Measurements from ENCODE around the gene BICD1. TPM values are rescaled to one million over a fixed set of nuclear protein-coding genes. Genes with fewer than 3 reads are reported as not detected.

BICD1 gene
- total and polyA plus RNA-seq, 9 donors = 19.4 to 75.5 (median 60.2) TPM

DNA sequence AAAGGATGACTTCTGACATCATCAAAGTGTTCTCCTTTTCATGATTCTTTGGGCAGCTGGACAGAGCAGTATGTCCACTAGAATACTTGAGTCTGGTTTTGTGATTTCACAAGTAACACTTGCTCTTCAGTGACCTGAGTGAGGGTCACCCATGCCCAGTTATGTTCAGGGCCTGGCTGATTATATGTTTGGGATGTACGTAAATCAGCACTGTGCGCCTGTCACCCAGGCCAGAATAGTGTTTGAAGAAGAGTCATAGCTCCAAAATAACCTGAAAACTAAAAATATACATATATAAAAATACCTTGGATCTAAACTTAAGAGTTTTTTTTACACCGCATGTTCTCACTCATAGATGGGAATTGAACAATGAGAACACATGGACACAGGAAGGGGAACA, 3.8 kb downstream of the BICD1 start:
- WGBS, 3 donors = 63 to 80% (median 74%) methylated on average over 3 of the region's 3 CpGs
- Histone ChIP-seq H3K27ac (peak overlapping the region in 1 of 2 donors; percentile 13), H3K27me3 (no peaks in the 10 kb centered on the region), H3K36me3 (no peaks in the 10 kb centered on the region), H3K4me1 (ENCODE audit: insufficient read depth) (peaks cover 8% of the 10 kb centered on the region), H3K9me3 (no peaks in the 10 kb centered on the region), H3K4me3 (no peak overlapping the region)
- intact Hi-C loops (cut with DNase I) = no loop called here
- TF ChIP-seq POLR2A (IDR thresholded peaks at IDR 0.05) (no peak), EP300 (IDR thresholded peaks at IDR 0.05) (no peak)
- TF ChIP-seq, protein P1, sequence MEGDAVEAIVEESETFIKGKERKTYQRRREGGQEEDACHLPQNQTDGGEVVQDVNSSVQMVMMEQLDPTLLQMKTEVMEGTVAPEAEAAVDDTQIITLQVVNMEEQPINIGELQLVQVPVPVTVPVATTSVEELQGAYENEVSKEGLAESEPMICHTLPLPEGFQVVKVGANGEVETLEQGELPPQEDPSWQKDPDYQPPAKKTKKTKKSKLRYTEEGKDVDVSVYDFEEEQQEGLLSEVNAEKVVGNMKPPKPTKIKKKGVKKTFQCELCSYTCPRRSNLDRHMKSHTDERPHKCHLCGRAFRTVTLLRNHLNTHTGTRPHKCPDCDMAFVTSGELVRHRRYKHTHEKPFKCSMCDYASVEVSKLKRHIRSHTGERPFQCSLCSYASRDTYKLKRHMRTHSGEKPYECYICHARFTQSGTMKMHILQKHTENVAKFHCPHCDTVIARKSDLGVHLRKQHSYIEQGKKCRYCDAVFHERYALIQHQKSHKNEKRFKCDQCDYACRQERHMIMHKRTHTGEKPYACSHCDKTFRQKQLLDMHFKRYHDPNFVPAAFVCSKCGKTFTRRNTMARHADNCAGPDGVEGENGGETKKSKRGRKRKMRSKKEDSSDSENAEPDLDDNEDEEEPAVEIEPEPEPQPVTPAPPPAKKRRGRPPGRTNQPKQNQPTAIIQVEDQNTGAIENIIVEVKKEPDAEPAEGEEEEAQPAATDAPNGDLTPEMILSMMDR (IDR thresholded peaks at IDR 0.05) = no peak
- no peak for DNase-seq

DNA sequence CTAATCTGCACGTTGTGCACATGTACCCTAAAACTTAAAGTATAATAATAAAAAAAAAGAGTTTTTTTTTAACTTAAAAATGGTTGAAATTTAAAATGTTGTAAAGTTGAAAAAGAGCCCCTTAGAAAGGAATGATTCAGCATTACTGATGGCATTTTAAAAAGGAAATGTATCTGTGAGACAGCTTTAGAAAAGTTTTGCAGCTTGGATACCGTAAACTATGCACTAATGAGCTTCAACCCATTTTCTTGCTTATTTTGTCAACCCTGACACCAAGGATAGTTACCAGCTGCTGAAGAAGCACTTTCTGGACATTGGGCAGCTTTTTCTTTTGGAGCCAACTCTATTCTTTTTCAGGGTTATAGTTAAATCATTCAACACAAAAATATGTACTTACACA, 4.3 kb downstream of the BICD1 start:
- peak overlapping the region in 1 of 2 donors; percentile 49 for H3K27ac ChIP-seq
- no peak for TF ChIP-seq EP300 (IDR thresholded peaks at IDR 0.05)

DNA sequence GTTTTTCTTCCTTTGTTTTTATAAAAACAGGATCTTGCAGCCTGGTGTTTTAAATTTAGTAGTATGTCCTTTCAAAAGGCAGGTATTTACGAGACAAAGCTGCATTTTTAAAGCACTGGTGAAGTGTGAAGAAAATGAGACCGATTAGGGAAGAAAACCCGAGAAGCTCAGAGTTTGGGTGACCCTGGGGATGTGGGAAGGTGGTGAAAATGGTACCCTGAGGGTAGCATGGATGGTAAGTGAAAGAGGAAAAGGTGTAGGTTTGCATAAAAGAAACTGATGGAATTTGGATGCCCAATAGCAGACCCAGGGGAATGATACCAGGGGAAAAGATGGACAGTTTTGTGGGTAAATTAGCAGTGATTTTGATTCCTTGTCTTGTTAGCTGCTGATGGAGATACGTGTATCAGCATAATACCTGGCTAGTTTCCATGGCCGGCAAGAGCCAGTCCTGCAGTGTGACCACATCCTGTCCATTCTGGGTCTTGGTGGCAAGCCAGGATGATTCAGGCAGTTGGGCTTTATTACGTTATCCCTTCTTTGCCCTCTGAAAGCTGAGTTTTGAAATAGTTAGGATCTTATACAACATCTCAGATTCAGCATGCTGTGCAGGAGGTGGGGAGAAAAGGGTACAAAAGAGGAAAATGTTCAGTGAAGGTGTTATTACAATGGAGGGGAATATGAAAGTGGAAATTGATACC, 8.9 kb downstream of the BICD1 start:
- no peak for TF ChIP-seq EP300 (IDR thresholded peaks at IDR 0.05)
- TF ChIP-seq POLR2A (IDR thresholded peaks at IDR 0.05) = no peak
- TF ChIP-seq, protein P1 (IDR thresholded peaks at IDR 0.05) = no peak
- no peaks in the 10 kb centered on the region for H3K36me3 ChIP-seq
- no peaks in the 10 kb centered on the region for H3K27me3 ChIP-seq
- intact Hi-C loops (cut with DNase I) = no loop called here
- H3K27ac ChIP-seq = peak overlapping the region in 1 of 2 donors; percentile 72
- H3K4me3 ChIP-seq = no peak overlapping the region
- H3K9me3 ChIP-seq = no peaks in the 10 kb centered on the region
- H3K4me1 ChIP-seq (ENCODE audit: insufficient read depth) = peaks cover 13% of the 10 kb centered on the region
- DNase-seq = peak; percentile 81 to 96 (median 94)
- WGBS, 3 donors = 10 to 13% (median 11%) methylated on average over 6 of the region's 6 CpGs

More for the DNA sequence above, 4.3 kb downstream of the BICD1 start:
- H3K4me3 ChIP-seq = no peak overlapping the region
- no peak for DNase-seq
- H3K36me3 ChIP-seq = no peaks in the 10 kb centered on the region
- no peaks in the 10 kb centered on the region for H3K27me3 ChIP-seq
- WGBS, 3 donors = 8 to 10% (median 10%) methylated on average over 2 of the region's 2 CpGs
- H3K9me3 ChIP-seq = no peaks in the 10 kb centered on the region
- peaks cover 11% of the 10 kb centered on the region for H3K4me1 ChIP-seq (ENCODE audit: insufficient read depth)
- intact Hi-C loops (cut with DNase I) = no loop called here

DNA sequence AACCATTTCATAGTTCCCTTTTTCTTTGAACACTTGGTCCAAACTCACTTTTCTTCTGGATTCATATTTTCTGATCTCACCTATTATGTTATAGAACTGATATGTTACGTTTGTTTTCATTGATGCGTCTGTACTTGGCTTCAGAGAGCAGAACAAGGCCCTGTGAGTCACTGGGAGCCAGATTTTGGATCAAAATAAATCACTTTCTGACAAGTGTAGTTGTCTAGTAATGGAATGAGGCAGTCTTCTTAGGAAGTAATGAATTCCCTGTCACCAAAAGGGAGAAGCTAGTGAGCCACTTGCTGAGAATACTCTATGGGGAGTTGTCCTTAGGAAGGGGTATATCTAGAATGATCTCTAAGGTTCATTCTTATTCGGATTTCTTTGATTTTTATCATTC, 10.2 kb downstream of the BICD1 start:
- DNase-seq = no peak
- no peaks in the 10 kb centered on the region for H3K36me3 ChIP-seq
- TF ChIP-seq, protein P1 (IDR thresholded peaks at IDR 0.05) = no peak
- TF ChIP-seq POLR2A (IDR thresholded peaks at IDR 0.05) (no peak), EP300 (IDR thresholded peaks at IDR 0.05) (no peak)
- H3K4me3 ChIP-seq = no peak overlapping the region
- H3K4me1 ChIP-seq (ENCODE audit: insufficient read depth) = peaks cover 12% of the 10 kb centered on the region
- H3K9me3 ChIP-seq = no peaks in the 10 kb centered on the region
- no peaks in the 10 kb centered on the region for H3K27me3 ChIP-seq
- WGBS, 3 donors = 50 to 55% (median 52%) methylated on average over 3 of the region's 3 CpGs
- intact Hi-C loops (cut with DNase I) = no loop called here
- peak overlapping the region in 1 of 2 donors; percentile 72 for H3K27ac ChIP-seq

DNA sequence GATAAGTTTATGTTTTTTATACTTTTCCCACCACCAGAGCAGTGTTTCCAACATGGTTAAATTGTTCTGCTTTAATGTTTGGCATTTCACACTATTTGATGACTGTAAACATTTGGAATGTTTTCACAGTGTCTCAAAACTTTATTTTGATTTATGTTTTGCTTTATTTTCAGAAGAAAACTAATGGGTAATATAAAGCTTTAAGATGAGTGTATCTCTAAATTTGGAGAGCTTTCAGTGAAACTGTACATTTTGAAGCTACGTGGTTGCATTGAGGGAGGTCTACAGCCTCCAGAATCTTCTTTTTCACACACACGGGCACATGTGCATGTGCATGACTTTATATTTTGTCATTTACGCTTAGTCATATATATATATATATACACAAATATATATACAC, 10.7 kb downstream of the BICD1 start:
- Histone ChIP-seq H3K9me3 (no peaks in the 10 kb centered on the region), H3K27me3 (no peaks in the 10 kb centered on the region), H3K4me1 (ENCODE audit: insufficient read depth) (peaks cover 9% of the 10 kb centered on the region), H3K27ac (peak overlapping the region in 1 of 2 donors; percentile 72), H3K4me3 (no peak overlapping the region), H3K36me3 (no peaks in the 10 kb centered on the region)
- intact Hi-C loops (cut with DNase I) = no loop called here
- no peak for DNase-seq
- TF ChIP-seq EP300 (IDR thresholded peaks at IDR 0.05) (no peak), POLR2A (IDR thresholded peaks at IDR 0.05) (no peak)
- TF ChIP-seq, protein P1 (IDR thresholded peaks at IDR 0.05) = no peak
- WGBS, 3 donors = 75 to 88% (median 78%) methylated on average over 3 of the region's 3 CpGs

Measured in ovary (tissue), 9 donors.